ENCODE data around the gene OLFML2B. TPM values are rescaled to one million over a fixed set of nuclear protein-coding genes. Genes with fewer than 3 reads are reported as not detected.

The OLFML2B gene
- total and polyA plus RNA-seq, 2 of the 13 experiments (the other 11 are each of a cell fraction or from before 2014, with no cell fraction given), result not detected

GRCh38 chr1:161940866-161941591 lies 82.6 kb downstream of the OLFML2B start:
- Histone ChIP-seq H2AFZ (ENCODE audit: low read length) (no peak overlapping the region), H3K27me3 (ENCODE audit: control insufficient read depth in 1 of 2, insufficient read depth in 2 of 2, low read length in 2 of 2) (no peaks in the 10 kb centered on the region), H3K4me1 (ENCODE audit: insufficient read depth, low read length) (peaks cover 11% of the 10 kb centered on the region), H3K9me3 (ENCODE audit: low read length) (no peaks in the 10 kb centered on the region), H4K20me1 (ENCODE audit: insufficient read depth, low read length) (no peaks in the 10 kb centered on the region), H3K79me2 (ENCODE audit: insufficient read depth, low read length) (no peaks in the 10 kb centered on the region), H3K27ac (ENCODE audit: extremely low read length, insufficient read depth, low read length) (no peak overlapping the region), H3K9ac (ENCODE audit: insufficient read depth, low read depth, low read length) (no peak overlapping the region), H3K4me2 (ENCODE audit: low read depth, low read length) (no peak overlapping the region), H3K4me3 (replicated peaks in 1 of 3; ENCODE audit: insufficient read depth in 1 of 3, low read depth in 2 of 3, low read length in 3 of 3) (no peak overlapping the region), H3K36me3 (replicated peaks in 1 of 2; ENCODE audit: control insufficient read depth in 1 of 2, insufficient read depth in 2 of 2, low read length in 2 of 2) (peaks cover 5 to 6% of the 10 kb centered on the region in 2 experiments; a peak in 4 of 5 replicates)
- in situ Hi-C loops (cut with HindIII; ENCODE audit: extremely low pct_ligation_motif_present, low pct_unique_long_range_greater_than_20kb) (no loop called here), intact Hi-C loops (cut with micrococcal nuclease; ENCODE audit: unreplicated experiment) (loop anchor here (10.0 kb wide), 1 partner anchor 76 kb away; no protein-coding TSS in a partner anchor)
- TF ChIP-seq ZNF563 (CRISPR knock-in tag; IDR thresholded peaks at IDR 0.05) (no peak), FOSL2 (CRISPR knock-in tag; IDR thresholded peaks at IDR 0.05) (0 out of 2 replicates have a peak, but pooled peaks have one; percentile 21), ZNF3 (CRISPR knock-in tag; IDR thresholded peaks at IDR 0.05) (peak; percentile 67; the same call in 1 of the 2 replicates)
- ChIA-PET POLR2A (no interaction called here), CTCF (ENCODE audit: low intra/inter-chr PET ratio, low total read pairs) (no interaction called here)
- DNase-seq (ENCODE audit: low spot score), result peak; percentile 3
- WGBS (ENCODE audit: low lambda C conversion rate), result 64% methylated on average over 3 of the region's 3 CpGs
- peak; percentile 23; the same call in 1 of the 3 replicates for ATAC-seq
- BruUV-seq (replicated peaks), result no TSS peak
- no peak for FAIRE-seq

- 92% methylated on average over 2 of the region's 2 CpGs for WGBS (ENCODE audit: low lambda C conversion rate)
- BruUV-seq (replicated peaks), result no TSS peak
- Histone ChIP-seq H3K9me3 (ENCODE audit: low read length) (no peaks in the 10 kb centered on the region), H3K4me3 (replicated peaks in 1 of 3; ENCODE audit: insufficient read depth in 1 of 3, low read depth in 2 of 3, low read length in 3 of 3) (no peak overlapping the region), H3K4me1 (ENCODE audit: insufficient read depth, low read length) (peaks cover 11% of the 10 kb centered on the region), H2AFZ (ENCODE audit: low read length) (no peak overlapping the region), H3K79me2 (ENCODE audit: insufficient read depth, low read length) (no peaks in the 10 kb centered on the region), H3K36me3 (replicated peaks in 1 of 2; ENCODE audit: control insufficient read depth in 1 of 2, insufficient read depth in 2 of 2, low read length in 2 of 2) (no peaks in the 10 kb centered on the region; a peak in 2 of 5 replicates), H3K27ac (ENCODE audit: extremely low read length, insufficient read depth, low read length) (no peak overlapping the region), H3K9ac (ENCODE audit: insufficient read depth, low read depth, low read length) (no peak overlapping the region), H4K20me1 (ENCODE audit: insufficient read depth, low read length) (no peaks in the 10 kb centered on the region), H3K4me2 (ENCODE audit: low read depth, low read length) (no peak overlapping the region), H3K27me3 (ENCODE audit: control insufficient read depth in 1 of 2, insufficient read depth in 2 of 2, low read length in 2 of 2) (no peaks in the 10 kb centered on the region)
- ATAC-seq (no peak), FAIRE-seq (no peak), DNase-seq (ENCODE audit: low spot score) (no peak)
- intact Hi-C loops (cut with micrococcal nuclease; ENCODE audit: unreplicated experiment), result no loop called here
- in situ Hi-C loops (cut with HindIII; ENCODE audit: extremely low pct_ligation_motif_present, low pct_unique_long_range_greater_than_20kb), result no loop called here
- CTCF ChIA-PET (ENCODE audit: low intra/inter-chr PET ratio, low total read pairs), result no interaction called here
- POLR2A ChIA-PET, result no interaction called here
- TF ChIP-seq ATF7 (IDR thresholded peaks at IDR 0.05) (no peak), ATF7 (CRISPR knock-in tag; IDR thresholded peaks at IDR 0.05) (no peak), ZNF687 (CRISPR knock-in tag; IDR thresholded peaks at IDR 0.05) (no peak), ELK4 (CRISPR knock-in tag; IDR thresholded peaks at IDR 0.05; ENCODE audit: borderline replicate concordance) (no peak)
Observed at GRCh38 chr1:161936786-161937185, 86.9 kb downstream of the OLFML2B start.
